Pons (tissue), 1 donor: Measurements from ENCODE around the gene SPDYE4.
"Not testable (repeated sequence)": the region's sequence is repeated elsewhere in the genome, so short reads cannot be mapped to it uniquely, and the experiment has no call there.

ENCODE experiments used
- DNase-seq: peaks from one replicate; pipeline ENCODE4 v3.0.0-alpha.2; 2016; ENCODE audit warnings: low spot score

The SPDYE4 gene

GRCh38 chr17:8758137-8758596 lies at the start of gene SPDYE4:
SPDYE4 (minus strand) TSS chr17:8758546; CDS start chr17:8758382, 164 bp downstream.
- DNase-seq, result no peak

DNA sequence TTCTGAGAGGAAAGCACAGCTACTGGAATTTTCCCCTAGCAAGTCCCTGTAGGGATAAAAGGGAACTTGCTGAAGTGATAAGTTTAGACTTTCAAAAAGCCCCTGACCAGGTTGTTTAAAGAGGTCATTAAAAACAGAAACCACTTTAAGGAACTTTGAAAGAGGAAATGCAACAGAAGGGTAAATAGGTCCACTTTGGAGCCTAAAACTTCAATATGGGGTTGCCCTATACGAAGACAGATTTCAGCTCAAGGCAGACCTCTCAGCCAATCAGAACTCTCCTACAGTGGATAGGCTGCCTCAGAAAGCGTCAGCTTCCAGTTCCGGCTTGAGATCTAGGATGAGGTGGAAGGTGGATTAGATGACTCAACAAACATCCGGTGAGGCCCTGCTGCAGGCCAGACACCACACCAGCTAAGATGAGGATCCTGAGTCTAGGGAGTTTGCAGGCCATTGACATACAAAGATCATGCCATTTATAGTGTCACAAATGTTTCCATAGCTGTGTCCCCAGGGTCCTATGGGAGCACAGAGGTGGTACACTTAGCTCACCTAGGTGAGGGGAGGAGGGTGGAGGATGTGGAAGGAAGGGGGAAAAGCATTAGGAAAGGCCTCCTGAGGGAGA lies 48.7 kb upstream of the SPDYE4 start:
- DNase-seq, result peak; percentile 77

DNA sequence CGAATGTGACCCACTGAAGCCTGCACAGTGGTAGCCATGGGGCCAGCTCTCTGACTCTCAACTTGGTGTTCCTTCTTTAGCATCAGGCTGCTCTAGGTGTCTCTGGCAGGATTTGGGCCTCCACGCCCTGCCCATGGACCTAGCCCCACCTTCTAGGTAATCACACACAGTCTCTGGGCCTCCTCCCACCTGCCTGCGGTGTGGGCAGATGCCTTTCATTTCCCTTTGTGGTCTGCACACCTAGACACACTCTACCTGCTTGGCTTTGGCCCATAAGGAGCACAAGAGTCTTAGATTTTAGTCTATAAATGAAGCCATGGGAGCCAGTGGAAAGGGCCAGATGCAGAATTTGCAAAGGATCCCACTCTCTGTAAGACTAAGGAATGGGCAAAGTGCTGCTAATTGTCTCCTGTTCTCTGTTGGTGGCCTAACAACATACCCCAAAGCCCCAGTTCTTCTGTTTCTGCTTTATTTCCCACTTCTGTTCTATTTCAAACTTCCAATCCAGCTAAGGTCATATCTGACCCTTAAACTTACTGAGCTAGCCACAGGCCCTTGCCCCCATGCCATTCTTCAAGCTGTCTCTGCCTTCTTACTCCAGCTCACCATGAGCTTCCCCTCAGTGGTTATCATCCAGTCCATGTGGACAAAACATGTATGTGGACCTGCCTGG lies 48.0 kb upstream of the SPDYE4 start:
- DNase-seq, result no peak

DNA sequence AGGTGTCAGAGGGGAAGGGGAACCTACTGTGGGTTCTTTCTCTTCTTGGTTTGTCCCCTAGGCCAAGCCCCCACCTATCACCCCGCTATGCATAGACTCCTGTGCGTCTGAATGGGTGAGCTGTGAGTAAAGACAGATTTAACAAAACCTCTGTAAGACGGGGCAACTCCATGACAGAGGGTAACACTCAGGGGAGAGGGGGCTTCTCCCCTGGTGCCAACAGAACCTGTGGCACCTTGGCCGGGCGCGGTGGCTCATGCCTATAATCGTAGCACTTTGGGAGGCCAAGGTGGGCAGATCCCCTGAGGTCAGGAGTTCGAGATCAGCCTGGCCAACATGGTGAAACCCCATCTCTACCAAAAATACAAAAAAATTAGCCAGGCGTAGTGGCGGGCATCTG lies 47.0 kb upstream of the SPDYE4 start:
- DNase-seq, result not testable (repeated sequence)

DNA sequence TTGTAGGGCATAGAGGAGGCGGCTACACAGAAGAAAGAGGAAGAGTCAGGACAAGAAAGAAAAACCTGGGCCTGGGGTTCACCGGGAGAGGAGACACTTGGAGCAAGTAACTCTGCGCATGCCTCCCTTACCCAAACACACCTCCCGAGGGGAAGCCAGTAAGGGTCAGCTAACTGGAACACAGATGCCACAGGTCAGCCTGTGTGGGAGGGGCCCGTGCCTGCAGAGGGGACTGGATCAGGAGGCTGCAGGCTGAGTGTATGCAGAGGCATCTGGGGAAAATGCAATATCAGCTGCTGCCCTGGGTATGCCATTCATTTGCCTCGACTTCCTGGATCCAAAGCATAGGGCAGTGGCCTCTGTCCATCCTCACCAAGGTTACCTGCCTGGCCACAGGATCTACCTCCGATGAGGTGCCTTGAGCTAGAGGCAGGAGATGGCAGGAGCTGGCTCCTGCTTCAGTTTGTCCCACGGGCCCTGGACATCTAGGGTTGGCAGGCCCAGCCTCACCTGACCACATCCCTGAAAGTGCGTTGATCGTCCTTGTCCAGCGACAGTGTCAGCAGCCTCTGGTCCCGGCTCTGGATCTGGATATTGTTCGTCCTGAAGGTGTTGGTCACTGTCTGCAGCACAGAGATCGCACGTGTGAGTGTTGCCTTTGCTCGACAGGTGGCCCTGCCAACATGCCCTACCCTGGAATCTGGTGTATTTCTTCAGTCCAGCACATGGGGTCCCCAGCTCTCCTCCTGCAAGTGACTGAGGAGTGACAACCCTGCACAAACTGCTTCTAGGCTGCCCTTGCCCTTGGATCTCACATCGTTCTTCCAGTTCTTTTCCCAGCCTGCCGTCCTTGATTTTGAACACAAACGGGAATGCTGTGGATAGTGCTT lies 45.4 kb upstream of the SPDYE4 start:
- DNase-seq, result no peak

DNA sequence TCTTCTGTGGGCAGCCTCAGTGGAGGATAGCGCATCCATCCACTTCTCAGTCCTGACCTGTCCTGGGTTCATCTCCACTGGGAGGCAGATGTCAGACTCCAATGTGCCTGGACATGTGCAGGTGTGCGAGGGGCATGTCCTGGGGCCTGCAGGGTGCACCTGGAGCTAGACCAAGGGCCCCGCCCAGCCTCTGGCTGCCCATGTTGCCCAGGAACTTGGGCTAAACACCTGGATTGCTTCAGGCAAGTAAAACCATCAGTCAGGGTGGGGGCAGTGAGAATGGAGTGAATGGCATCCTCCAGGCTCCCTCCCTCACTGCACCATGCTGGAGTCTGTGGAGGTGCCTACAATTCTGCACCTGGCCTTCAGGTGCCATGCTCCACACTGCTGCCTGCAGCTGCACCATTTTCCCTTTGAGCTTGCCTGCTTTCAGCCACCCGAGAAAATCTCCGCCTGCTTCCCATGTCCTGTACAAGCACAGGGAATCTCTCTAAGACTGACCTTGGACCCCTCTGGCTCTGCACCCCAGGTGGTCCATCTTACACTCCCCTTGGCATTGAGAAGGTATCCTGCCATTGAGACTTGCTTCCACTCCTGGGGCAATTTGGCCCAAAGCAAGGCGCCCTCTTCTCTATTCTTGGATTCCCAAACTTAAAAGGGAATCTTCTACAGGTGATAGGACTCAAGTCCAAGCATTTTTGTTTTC lies 42.9 kb upstream of the SPDYE4 start:
- no peak for DNase-seq

DNA sequence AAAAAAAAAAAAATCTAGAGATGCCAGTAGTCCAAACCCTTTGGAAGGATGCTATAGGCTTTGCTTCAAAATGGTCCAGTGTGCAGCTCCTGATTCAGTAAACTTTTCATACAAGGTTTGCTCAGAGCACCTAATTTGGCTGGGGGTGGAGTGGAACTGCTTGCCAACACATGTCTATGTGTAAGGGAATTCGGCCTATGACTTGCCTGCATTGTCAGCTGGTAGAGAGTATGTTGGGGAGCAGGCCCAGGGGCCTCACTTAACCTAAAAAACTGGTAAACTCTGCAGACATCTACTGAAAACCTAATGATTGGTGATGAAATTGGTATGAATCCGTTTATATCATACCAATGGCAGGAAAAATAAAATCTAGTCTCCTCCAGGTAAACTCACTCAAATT lies 42.3 kb upstream of the SPDYE4 start:
- no peak for DNase-seq

DNA sequence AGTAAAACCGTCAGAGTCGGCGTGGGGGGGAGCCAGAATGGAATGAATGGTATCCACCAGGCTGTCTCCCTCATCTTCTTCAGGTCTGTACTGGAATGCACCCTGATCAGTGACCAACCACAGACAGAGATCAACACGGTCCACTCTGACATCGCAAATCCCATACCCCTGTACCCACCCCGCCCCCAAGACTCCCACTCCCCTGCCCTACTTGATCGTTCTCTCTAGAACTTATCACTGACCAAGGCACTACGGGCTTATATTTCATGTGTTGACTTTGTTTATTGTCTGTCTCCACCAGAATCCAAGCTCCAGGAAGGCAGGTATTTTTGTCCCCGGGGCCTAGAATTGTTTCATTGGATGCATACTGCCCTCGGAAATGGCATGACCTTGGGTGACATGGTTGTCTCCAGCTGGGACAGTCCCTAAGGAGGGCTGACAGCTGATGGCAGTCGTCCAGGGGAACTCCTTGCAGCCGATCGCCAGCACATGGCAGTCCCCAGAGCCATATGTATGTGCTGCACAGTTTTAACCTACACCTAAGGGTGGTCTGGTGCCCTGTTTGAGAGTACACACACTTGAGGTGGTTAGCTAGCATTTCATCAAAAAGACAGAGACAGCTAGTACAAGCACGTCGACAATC lies 41.3 kb upstream of the SPDYE4 start:
- DNase-seq, result no peak

GRCh38 chr17:8798846-8799569 lies 40.7 kb upstream of the SPDYE4 start, which contains the start of gene MFSD6L:
MFSD6L (minus strand) TSS chr17:8799365; CDS start chr17:8799120, 245 bp downstream.
- no peak for DNase-seq

DNA sequence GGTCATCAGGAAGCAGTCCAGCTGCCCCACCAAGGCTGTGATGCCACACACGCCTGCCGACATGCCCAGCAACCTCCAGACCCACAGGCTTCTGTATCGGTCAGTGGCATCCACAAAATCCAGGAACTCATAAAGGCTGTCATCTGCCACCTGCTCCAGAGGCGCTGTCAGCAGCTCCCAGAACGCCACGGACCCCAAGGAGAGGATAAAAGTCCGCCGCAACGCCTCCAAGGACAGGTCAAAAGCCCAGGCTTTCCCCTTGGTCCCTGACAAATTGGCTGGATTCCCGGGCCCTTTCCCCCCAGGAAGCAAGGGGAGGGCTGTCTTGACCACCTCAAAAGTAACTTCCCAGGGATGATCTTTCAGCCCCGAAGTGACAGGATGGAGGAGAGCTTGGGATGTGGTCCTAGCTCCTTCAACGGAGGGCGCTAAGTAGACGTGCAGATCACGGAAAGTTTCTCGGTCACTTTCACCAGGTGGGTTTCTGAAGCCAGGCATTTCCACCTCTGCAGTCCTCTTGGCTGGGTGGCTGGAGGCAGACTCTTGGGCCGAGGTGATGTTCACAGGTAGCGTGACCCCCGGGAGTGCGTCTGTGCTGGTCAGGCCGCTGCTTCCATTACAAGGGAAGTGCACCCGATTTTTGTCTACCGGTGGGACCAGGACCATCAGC lies 40.0 kb upstream of the SPDYE4 start:
- DNase-seq, result no peak

- DNase-seq, result no peak
Observed at GRCh38 chr17:8797621-8798175, 39.4 kb upstream of the SPDYE4 start.

DNA sequence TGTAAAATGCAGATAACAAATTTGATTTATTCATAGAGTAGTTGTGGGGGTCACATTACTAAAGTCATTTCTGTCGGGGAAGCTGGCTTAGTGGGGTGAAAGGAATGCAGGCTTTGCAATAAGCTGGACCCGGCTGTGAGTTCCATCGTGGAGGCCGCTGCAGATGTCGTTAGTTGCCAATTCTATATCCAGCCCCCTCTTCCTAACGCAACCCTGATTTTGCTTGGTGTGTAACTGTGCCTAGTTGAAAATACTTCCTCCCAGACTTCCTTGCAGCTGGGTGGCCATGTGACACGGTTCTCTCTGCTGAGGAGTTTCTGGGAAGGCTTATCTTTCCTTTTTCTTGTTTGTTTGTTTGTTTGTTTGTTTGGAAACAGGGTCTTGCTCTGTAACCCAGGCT lies 36.3 kb upstream of the SPDYE4 start:
- no peak for DNase-seq

- DNase-seq, result peak; percentile 36
Observed at GRCh38 chr17:8793649-8794048, 35.3 kb upstream of the SPDYE4 start.

GRCh38 chr17:8792646-8793045 lies 34.3 kb upstream of the SPDYE4 start:
- DNase-seq, result no peak

DNA sequence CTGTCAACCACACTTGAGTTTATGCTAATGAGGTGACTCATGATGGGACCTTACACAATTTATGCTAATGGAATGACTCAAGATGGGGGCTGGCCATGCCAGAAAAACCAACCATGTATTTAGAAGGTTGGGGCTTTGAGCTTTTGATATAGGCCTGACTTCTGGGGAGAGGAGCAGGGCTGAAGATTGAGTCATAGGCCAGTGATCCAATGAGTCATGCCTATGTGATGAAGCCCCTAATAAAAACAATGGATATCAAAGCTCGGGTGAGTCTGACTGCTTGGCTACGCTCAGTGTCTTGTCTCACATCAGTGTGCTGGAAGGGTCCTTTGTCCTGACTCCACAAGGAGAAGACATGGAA lies 33.5 kb upstream of the SPDYE4 start:
- DNase-seq, result no peak

- DNase-seq, result no peak
Observed at GRCh38 chr17:8791248-8791909, 33.0 kb upstream of the SPDYE4 start.

GRCh38 chr17:8789743-8790142 lies 31.4 kb upstream of the SPDYE4 start:
- DNase-seq, result no peak

DNA sequence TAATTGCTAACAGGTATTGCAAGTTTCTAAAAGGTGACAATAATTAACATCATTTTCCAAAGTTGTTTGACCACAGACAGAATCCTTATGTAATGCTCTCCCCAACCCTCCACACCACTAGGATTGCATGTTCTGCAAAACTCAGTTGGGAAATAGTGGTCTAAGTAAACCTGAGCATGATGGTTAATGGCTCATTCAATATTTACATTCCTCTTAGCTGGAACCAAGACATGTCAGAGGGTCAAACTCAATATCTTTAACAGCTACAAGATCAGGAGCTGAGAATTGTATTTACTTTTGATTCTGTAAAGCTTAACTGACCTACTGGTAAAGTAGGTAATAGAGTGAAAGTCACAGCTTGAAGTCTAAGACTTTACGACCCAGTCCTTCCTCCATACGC lies 30.7 kb upstream of the SPDYE4 start:
- DNase-seq, result no peak
